CD4-positive, alpha-beta T cell treated with Interferon gamma for 1 hour (primary cell): ENCODE data around the gene GOLGA8A.
A peak's percentile ranks its signal among the peaks of the same experiment; 100 is the strongest.
"Not testable (repeated sequence)": the region's sequence is repeated elsewhere in the genome, so short reads cannot be mapped to it uniquely, and the experiment has no call there.

Experiments
- DNase-seq: peaks from one replicate; pipeline ENCODE4 v3.0.0-alpha.2; 2020

Gene GOLGA8A, protein sequence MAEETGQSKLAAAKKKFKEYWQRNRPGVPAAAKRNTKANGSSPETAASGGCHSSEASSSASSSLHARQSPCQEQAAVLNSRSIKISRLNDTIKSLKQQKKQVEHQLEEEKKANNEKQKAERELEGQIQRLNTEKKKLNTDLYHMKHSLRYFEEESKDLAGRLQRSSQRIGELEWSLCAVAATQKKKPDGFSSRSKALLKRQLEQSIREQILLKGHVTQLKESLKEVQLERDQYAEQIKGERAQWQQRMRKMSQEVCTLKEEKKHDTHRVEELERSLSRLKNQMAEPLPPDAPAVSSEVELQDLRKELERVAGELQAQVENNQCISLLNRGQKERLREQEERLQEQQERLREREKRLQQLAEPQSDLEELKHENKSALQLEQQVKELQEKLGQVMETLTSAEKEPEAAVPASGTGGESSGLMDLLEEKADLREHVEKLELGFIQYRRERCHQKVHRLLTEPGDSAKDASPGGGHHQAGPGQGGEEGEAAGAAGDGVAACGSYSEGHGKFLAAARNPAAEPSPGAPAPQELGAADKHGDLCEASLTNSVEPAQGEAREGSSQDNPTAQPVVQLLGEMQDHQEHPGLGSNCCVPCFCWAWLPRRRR

DNA sequence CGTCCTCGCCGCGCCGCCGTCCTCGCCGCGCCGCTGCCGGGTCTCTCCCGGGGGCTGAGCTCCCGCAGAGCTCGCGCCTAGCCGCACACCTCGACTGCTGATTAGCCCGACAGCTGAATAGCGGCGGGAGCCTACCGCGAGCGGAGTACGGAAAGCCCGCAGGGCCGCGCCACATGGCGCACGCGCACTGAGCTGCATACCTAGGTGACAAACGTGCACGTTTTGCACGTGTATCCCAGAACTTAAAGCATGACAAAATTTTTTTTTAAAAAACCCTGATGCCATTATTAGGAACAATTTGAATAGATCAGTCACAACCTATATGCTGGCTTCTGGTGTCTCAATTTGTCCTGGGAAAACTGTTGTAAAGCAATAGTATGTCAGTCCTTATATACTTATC, at the start of gene GOLGA8A:
TSS of gene GOLGA8A (minus strand) at position 122 of the 400 bp plus-strand sequence. CDS start 48,117 bp downstream, outside the sequence.
- DNase-seq, result peak; percentile 82

DNA sequence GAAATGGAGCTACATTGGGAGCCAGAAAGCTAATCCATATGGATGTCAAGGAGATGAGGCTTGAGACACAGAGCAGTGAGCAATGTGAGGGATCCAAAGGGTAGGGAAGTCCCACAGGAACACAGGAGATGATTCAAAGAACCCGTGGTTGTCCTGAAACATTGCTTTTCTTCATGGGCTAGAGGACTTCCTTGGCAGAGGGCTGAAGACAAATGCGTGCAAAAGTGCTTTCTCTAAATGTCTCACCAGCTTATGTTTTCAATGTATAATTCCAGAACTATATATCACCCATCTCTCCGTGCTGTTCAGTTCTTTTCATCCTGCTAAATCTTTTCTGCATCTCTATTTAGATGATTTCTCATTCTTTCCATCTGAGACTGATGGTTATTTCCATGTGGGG, 46.0 kb upstream of the GOLGA8A start:
- DNase-seq, result no peak

DNA sequence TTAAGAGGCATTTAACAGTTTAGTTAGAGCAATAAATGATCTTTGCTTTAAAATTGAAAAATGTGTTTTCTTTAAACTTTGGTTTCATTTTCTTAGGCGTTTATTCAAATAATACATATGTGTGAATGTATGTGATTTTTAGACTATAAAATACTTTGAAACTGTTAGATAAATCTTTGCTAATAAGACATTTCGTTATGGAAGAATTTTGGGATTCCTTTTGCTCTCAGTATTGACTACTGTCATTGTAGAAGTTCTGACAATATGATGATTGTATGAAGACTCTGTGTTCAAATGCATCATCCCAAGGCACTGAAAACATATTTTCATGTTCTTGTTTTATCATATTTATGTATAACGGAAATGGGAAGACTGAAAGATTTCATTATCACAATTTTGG, 43.8 kb upstream of the GOLGA8A start:
- no peak for DNase-seq

DNA sequence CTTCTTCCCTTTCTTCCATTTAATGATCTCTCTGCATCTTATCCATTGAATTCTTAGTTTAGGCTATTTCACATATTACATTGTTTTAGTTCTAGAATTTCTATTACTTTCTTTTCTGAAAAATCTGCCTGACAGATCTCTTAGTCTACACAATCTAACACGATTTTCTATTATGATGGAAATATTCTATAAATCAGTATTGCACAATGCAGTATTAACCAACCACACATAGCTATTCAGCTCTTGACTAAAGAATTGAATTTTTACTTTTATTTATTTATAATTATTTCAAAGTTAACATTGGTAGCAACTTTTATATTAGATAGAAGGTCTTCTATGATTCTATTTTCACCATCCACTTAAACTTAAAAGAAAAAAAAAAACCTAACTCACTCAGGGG, 36.2 kb upstream of the GOLGA8A start:
- no peak for DNase-seq

DNA sequence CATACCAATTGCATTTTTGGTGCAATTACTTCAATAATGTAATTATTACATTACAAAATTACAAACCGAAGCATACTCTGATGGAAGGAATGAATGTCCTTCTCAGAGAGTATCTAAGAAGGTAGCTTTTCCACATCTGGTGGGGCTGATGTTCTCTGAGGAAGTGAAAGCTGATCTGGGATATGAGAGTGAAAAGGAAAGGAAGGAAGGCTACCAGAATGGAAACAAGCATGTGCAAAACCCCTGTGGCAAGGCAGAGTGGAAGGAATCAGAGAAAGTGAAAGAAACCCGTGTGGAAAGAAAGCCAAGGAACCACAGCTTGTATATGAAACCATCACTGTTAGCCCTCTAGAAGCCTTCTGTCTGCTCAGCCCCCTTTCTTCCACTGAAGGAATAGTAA, 35.3 kb upstream of the GOLGA8A start:
- no peak for DNase-seq

DNA sequence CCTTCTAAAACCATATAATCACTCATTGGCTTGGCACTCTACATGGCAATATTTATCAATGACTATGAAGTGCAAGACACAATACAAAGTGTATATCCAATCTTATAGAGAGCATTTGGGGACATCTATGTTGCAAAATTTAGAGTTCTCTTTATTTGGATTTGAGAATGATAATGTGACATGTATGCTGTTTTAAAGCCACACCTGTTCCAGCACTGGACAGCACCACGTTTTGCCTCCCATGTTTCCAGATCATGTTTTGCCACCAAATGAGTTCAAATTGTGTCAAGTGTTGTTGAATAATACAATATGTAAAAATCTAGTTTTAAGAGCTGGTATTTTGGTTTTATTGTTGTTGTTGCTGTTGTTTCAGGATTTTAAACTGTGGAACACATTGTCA, 33.3 kb upstream of the GOLGA8A start:
- DNase-seq, result no peak

DNA sequence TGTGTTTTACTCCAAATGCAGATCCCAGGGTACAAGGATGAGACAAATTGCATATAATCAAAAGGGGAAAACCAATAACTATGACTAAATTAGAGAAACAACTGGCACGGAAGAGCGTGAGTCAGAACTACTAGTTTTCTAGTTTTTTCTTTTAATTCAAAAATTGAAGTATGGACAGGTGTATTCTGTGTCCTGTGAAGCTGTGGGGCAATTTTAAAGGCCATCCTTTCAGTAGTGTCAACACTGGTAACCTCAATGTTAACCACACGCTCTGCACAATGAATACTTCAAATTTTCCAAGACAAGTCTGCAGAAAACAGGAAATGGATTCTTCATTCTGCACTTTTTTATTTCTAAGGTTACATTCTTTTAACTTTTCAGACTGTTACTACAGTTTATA, 32.5 kb upstream of the GOLGA8A start:
- DNase-seq, result no peak

DNA sequence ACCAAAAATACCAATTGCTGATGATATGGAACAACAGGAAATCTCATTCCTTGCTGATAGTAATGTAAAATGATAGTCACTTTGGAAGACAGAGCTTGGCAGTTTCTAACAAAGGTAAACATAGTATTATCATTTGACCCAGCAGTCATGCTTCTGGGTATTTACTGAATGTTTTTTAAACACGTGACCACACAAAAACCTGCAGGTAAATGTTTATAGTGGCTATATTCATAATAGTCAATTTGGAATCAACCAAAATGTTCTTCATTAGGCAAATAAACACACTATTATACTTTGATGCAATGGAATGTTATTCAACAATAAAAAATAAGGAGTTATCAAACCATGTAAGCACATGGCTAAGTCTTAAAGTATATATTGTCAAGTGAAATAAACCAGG, 24.1 kb upstream of the GOLGA8A start:
- DNase-seq, result no peak

DNA sequence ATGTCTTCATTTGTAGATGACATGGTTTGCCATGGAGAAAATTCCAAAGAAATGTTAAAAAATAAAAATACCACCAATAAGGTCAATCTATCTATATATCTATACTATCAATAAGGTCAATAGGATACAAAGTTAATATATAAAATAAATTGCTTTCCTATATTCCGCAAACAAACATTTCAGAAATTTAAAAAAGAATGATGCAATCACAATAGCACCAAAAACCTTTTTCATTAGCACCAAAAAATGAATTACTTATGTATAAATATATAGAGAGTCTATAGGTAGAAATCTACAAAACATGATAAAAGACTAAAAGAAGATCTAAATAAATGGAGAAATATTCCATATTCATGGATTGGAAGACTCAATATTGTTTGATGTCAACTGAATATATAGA, 22.8 kb upstream of the GOLGA8A start:
- DNase-seq, result no peak

DNA sequence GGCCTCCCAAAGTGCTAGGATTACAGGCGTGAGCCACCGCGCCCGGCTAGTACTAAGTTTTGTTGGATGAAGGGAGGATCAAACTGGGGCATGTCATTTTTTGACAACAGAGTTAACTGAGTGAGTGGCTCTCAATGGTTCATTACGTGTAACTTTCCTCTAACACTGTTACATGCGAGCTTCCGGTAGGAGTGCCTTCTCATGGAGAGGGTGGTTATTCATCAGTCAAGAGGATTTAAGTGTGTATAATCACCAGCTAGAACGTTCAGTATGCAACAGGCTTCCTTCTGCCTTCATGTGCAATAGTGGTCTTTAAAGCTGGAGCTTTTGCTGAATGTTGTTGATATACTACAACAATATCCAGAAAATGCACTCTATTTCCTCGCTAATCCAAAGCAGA, 19.1 kb upstream of the GOLGA8A start:
- no peak for DNase-seq

DNA sequence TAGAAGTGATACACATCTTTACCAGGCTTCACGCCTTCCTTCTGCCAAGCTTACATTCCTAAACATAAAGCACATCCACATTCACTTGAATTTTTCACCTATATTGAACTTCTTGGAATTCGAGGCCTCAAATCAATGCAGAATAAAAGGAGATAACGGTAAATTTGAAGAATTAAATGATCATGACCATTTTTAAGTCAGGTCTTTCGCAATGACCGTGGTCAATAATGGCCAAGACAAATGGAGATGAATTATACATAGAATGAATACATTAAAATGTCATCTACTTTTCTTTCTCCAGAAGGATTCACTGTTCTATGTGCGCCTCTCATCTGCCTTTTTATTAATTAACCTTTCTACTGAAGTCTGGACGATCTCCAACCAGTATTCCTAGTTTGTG, 5.3 kb upstream of the GOLGA8A start:
- DNase-seq, result no peak

DNA sequence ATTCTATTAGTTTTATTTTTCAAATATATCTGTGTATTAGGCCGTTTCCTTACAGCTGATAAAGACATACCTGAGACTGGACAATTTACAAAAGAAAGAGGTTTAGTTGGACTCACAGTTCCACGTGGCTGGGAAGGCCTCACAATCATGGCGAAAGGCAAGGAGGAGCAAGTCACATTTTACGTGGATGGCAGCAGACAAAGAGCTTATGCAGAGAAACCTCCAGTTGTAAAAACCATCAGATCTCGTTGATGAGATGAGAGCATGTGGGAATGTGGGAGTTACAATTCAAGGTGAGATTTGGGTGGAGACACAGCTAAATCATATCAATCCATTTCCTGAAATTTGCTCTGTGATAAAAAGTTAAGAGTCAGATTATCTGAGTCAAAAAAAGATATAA, 2.3 kb upstream of the GOLGA8A start:
- DNase-seq, result no peak

DNA sequence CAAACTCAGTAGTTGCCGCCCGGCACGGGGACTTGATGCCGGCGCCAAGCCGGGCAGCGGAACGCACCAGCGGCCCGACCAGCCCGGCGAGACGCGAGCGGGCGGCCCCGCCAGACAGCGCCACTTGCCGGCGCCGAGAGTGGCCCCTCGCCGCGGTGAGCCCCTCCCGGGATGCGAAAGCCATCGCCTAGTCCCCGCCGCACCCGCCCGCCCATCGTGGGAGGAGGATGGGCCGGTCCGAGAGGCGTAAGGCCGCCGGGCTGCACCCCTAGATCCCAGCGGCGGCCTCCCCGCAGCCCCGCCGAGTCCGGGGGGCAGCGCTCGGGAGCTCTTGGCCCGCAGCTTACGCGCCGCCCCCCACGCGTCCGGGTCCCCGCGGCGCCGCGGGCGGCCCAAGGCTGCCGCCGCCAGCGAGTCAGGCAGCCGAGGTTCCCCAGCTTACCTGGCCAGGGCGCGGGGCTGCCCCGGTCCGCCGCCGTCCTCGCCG, 609 bp downstream of the GOLGA8A start:
- peak; percentile 30 for DNase-seq

DNA sequence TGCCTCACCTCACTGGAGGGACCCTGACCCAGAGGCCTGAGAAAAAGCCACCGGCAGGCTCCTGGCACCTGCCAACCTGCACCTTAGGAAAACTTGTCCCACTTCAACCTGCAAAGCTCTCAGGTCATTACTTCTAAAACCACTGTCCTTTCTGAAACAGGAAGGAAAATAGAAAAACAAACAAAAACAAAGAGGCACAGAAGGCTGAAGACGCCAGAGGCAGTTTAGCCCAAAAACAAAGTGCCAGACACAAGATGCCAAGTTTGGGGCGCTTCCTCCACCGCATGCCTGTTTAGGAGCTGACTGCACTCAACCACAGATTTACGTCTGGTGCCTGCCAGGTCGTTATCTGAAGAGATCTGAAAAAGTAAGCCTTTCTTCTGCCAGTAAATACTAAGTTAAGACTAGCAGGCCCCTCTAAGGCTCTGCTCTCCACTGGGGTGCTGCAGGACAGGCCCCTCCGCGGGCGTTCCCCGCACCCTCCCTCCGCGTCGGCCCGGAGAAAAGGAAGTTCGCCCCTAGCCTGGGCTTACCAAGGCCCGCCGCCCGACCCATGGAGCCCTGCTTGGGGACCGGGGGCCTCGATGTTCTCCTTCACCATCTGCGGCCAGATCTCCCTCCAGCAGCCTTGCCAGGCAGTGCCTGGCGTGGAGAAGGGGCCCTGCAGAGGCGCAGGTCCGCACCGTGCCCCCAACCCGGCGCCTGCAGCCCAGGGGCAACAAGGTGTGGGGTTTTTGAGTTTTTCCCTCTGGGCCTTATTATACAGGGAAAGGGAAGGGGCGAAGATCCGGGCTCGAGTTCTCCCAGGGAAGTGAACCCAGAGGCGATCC, 1.3 kb downstream of the GOLGA8A start:
- DNase-seq, result peak; percentile 10

DNA sequence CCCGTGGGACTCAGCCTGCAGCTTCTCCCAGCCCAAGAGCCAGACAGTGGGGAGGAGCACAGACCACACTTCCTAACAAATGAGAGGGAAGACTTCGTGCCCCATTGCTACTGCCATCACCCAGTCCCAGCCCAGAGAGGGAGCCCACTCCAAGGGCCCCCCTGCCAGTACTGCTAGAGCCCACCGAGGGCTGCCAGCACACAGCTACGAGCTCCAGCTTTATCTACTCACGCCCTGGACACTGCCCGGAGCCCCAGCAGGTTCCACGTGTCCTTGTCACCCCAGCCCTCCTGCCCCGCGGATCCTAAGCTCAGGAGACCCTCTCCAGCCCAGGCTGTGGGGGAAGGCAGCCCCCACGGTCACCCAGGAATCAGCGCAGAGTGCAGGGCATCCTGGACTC, 1.9 kb downstream of the GOLGA8A start:
- no peak for DNase-seq

DNA sequence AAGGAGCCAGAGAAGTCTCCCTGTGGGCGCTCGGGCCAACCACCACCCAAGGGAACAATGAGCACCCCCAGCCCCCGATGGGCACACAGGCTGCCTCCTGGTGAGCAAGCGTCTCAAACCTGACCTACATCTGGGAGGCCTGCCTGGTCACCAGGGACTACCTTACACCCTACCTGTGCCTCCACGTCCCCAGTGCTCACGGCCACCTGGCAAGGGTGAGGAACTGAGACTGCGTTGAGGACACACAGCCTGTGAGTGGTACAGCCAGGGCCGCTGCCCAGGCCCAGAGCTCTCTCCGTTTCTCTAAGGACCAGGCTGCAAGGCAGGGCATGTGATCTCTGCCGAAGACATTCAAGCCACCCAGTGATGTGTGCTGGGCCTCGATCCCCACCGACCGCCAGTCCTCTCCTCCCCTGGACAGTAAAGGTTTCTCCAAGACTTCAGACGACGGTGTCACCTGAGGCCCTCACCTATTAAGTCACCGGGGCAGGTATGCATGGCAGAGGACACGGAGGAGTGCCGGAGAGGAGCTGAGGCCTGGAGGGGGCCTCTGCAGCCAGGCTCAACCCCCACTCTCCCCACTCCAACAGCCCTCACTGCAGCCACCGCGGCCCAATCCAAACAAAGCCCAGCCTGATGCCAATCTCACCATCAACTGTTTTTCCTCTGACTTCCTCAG, 2.8 kb downstream of the GOLGA8A start:
- no peak for DNase-seq

DNA sequence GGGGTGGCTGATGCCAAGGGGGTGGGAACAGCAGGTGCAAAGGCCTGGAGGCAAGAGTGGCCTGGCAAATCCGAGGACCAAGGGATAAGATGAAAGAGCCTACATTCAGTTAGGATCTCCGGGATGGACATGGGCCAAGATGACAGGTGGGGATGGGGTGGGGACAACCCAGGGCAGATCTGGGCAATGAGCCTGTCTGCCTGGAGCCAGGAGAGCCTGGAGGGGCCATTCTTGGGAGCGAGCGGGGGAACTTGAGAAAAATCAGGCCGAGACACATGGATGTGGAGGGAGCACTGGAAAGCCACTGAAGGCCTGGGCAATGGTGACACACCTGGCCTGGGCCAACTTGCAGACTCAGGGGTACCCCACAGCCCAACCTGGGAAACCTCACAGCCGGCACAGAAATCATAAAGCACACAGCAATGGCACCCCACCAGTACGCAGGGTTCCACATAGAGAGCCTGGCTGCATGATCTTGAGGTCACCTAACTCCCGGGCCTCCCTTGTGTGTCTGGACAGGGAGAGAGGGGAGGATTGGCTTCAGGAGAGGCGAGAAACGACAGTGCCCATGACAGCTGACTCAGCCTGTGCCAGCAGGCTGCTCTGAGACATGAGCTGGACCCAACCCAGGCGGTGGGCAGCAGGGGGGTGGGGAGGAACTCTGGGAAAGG, 3.5 kb downstream of the GOLGA8A start:
- not testable (repeated sequence) for DNase-seq

DNA sequence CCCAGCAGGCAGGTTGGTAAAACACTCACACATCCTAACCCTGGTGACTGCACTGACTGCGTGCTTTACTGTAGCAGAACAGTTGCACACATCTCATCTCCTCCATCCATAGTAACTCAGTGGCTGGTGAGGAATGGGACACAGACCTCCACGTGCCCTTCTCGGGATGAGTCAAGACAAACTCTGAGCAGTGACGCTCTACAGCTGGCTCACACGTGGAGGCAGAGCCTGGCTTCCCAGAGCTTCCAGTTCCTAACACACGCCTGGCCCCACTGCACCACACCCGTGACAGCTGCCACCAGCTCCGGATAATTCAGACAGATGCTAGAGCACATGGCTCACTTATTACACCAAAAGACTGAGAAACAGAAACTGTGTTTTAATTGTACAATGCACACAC, 7.0 kb downstream of the GOLGA8A start:
- not testable (repeated sequence) for DNase-seq

DNA sequence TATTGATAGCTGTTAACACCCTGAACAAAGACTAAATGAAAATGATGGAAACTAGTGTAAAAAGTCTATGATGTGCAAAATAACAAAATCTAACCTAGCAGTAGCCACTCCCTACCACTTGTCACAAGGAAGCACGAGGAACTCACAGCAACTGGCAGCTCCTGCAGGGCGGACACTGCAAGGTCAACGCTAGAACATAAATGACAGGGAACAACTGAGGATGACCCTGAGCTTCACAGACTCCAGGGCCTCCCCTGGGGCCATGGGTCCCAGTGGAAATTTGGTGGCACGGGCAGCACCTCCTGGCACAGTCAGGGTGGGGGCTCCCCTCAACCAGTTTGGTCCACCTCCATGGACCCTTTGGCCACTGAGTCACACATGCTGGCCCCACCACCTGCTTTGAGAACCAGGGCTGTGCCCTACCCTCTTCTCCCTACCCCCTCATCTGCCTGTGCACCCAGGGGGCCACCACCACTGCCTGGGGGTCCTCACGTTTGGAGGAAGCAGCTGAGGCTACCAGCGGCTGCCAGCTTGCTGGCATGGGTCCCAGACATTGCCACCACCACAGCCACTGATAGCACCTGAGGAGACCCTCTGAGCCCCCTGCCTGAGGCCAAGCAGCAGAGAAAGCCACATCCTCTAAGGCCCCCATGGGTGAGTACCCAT, 14.1 kb downstream of the GOLGA8A start:
- DNase-seq, result not testable (repeated sequence)

DNA sequence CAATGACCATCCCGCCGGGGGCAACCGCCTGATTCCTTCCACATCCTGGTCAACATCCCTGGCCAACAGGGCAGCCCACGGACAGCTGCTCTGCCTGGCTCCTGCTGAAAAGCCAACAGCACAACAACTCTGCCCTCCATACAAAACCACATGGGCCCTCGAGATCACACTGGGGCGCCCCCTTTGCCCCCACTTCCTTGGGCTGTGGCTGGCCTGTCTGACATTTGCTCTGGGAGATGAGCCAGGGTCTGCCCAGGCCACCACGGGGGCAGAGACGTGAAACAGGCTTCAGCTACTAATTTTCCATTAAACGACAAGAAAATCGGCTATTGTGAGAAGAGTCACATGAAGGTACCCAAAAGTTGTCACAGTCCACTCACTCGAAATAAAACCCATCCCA, 16.7 kb downstream of the GOLGA8A start:
- DNase-seq, result not testable (repeated sequence)

DNA sequence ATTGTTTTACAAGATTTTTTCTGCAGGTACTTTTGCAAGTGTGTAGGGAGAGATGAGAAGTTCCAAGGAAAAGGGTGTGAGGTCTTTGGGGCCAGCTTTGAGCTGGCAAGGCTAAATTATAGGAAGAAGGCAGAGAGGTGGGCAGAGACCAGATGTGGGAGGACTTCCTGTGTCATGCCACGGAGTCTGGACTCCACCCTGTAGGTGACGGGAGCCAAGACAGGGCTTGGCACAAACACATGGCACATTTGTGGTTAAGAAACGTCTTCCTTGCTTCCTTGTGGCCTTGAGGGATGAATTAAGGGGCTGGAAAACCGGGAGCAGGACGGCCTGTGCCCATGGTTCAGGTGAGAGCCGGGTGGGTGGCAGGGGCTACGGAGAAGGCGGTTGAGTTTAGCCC, 19.2 kb downstream of the GOLGA8A start:
- not testable (repeated sequence) for DNase-seq

DNA sequence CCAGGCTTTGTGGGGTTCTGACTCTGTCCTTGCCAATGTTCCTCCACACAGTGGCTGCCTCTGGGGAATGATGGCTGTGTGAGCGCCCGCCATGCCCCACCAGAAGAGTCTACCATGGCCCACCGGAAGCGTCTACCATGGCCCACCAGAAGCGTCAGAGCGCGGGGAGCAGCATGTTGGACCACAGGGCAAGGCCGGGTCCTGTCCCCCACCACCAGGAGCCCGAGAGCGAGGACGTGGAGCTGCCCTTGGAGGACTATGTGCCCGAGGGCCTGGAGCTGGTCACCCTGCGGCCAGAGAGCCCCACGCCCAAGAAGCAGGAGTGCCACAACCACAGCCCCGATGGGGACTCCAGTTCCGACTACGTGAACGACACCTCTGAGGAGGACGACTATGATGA, 28.1 kb downstream of the GOLGA8A start:
- not testable (repeated sequence) for DNase-seq
